ENCODE measurements around the gene CAMKV. TPM values are rescaled to one million over a fixed set of nuclear protein-coding genes. Genes with fewer than 3 reads are reported as not detected.
A peak's percentile ranks its signal among the peaks of the same experiment; 100 is the strongest.

The CAMKV gene
- total RNA-seq, 2 donors from 2014 or later, result not detected

DNA sequence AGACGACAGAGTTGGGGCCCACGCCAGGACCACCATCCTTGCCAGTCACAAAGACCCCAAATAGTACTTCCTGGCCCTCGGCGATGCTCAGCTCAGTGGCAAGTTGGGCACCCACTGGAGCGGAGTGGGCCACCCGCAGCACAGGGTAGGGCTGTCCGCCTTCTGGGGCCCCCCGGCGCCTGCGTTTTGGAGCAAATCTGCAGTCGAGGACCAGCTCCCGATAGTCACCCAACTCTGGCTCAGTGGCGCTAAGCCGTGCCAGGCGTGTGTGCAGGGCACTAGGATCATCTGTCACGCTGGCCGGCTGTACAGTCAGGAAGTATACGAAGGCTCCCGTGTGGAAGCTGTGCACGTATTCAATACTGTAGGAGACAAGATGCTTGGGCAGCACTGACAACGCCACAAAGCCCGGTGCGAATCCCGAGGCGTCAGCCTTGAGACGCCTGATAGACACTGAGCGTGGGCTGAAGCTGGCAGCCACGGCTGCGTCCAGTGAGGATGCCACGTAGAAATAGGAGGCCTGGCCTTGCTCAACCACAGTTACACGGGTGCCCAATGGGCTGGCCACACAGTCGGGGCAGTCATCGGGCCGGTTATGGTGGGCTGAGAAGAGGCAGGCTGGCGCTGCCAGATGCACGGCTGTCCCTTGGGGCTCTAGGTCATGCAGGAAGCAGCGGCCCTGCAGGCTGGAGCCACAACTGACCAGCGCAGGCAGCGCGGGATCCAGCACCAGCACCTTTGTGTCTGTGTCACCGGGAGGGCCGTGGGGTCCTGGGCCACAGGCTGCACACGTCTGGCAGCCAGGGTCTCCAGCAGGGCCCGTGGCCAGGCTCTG, 33.0 kb upstream of the CAMKV start:
- Mint-ChIP-seq H3K4me1 (ENCODE audit: low read depth in 2 of 2) (peaks cover 6 to 13% of the 10 kb centered on the region in 2 donors), H3K36me3 (no peaks in the 10 kb centered on the region), H3K27ac (no peak overlapping the region), H3K9me3 (no peaks in the 10 kb centered on the region), H3K27me3 (no peaks in the 10 kb centered on the region), H3K4me3 (peak overlapping the region; percentile 51)
- ATAC-seq (no peak), DNase-seq (ENCODE audit: low spot score) (no peak)

DNA sequence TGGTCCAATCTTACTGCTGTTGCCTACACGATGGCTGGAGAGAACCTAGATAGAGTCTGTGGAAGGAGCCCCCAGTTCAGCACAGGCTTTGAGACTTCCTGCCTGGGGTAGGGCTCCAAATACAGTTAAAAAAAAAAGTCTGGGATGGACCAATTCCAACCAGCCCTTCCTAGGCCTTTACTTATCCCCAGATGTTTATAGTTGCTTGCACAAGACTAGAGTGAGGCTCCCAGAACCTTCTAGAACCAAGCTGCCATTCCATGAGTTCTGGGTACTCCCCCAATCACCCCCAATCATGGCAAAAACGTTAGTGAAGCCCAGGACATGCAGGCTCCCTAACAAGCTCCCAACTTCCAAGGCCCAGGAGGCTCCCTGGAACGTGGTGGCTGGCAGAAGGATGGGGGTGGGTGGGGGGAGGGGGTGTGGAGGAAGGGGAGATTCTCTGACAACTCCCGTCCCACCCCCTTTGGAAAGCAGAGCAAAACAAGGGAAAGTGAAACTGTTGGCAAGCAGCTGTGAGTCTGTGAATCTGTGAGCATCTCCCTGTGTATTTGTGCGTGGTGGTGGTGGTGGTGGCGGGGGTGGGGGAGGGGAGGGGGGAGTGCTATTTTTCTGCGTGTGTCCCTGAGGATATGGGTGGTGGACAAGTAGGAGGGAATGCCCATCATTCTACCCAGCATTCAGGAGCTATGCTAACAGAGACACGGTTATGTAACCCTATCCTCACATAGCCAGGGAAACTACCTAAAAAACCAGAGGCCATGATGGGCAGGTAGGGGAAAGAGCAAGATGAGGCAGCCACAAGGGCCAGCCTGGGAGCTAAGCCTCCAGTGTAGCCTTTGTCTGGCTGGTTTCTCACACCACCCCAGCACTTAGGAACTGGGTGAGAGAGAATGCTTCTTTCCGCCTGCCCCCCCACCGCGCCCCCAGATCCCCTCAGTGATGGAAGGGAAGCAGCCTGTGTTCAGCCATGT, 31.9 kb upstream of the CAMKV start:
- Mint-ChIP-seq H3K4me1 (ENCODE audit: low read depth in 2 of 2) (peaks cover 6 to 9% of the 10 kb centered on the region in 2 donors), H3K4me3 (no peak overlapping the region), H3K27me3 (no peaks in the 10 kb centered on the region), H3K9me3 (no peaks in the 10 kb centered on the region), H3K27ac (no peak overlapping the region), H3K36me3 (no peaks in the 10 kb centered on the region)
- ATAC-seq, result no peak
- DNase-seq (ENCODE audit: low spot score), result no peak

- H3K27me3 Mint-ChIP-seq, result no peaks in the 10 kb centered on the region
- H3K27ac Mint-ChIP-seq, result no peak overlapping the region
- H3K4me3 Mint-ChIP-seq, result no peak overlapping the region
- DNase-seq (ENCODE audit: low spot score), result no peak
- no peaks in the 10 kb centered on the region for H3K9me3 Mint-ChIP-seq
- H3K4me1 Mint-ChIP-seq (ENCODE audit: low read depth in 2 of 2), result peaks cover under 1 to 4% of the 10 kb centered on the region in 2 donors
- no peaks in the 10 kb centered on the region for H3K36me3 Mint-ChIP-seq
- no peak for ATAC-seq
Measured at GRCh38 chr3:49900491-49901153, 30.9 kb upstream of the CAMKV start.

DNA sequence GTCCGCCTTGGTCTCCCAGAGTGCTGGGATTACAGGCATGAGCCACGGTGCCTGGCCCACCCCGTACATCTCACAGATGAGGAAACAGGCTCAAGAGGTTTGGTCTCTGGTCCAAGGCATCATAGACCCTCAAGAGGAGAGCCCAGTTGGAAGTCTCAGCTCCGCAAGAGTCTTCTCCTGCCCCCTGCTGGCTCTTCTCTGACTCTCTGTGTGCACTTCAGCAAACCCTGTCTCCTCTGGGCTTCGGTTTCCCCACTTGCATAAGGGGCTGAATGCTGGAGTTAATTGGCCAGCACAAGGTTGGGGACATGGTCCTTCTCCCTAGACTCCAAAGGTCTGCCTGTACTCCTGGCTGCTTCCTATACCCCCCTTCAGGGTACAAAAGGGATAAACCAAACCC, 30.1 kb upstream of the CAMKV start:
- H3K27me3 Mint-ChIP-seq, result no peaks in the 10 kb centered on the region
- H3K27ac Mint-ChIP-seq, result no peak overlapping the region
- DNase-seq (ENCODE audit: low spot score) (no peak), ATAC-seq (no peak)
- no peak overlapping the region for H3K4me3 Mint-ChIP-seq
- no peaks in the 10 kb centered on the region for H3K36me3 Mint-ChIP-seq
- no peaks in the 10 kb centered on the region for H3K9me3 Mint-ChIP-seq
- peaks cover 0 to 4% of the 10 kb centered on the region in 2 donors for H3K4me1 Mint-ChIP-seq (ENCODE audit: low read depth in 2 of 2)

GRCh38 chr3:49898991-49899390, 29.3 kb upstream of the CAMKV start:
- no peaks in the 10 kb centered on the region for H3K9me3 Mint-ChIP-seq
- H3K4me3 Mint-ChIP-seq, result no peak overlapping the region
- H3K4me1 Mint-ChIP-seq (ENCODE audit: low read depth in 2 of 2), result peaks cover 0 to 2% of the 10 kb centered on the region in 2 donors
- no peaks in the 10 kb centered on the region for H3K36me3 Mint-ChIP-seq
- H3K27ac Mint-ChIP-seq, result no peak overlapping the region
- DNase-seq (ENCODE audit: low spot score) (no peak), ATAC-seq (no peak)
- no peaks in the 10 kb centered on the region for H3K27me3 Mint-ChIP-seq

GRCh38 chr3:49896345-49896744, 26.6 kb upstream of the CAMKV start:
- no peak for DNase-seq (ENCODE audit: low spot score)
- no peak for ATAC-seq
- no peaks in the 10 kb centered on the region for H3K36me3 Mint-ChIP-seq
- no peak overlapping the region for H3K4me3 Mint-ChIP-seq
- no peaks in the 10 kb centered on the region for H3K27me3 Mint-ChIP-seq
- no peak overlapping the region for H3K27ac Mint-ChIP-seq
- no peaks in the 10 kb centered on the region for H3K9me3 Mint-ChIP-seq
- no peaks in the 10 kb centered on the region for H3K4me1 Mint-ChIP-seq (ENCODE audit: low read depth in 2 of 2)

GRCh38 chr3:49895791-49896190, 26.1 kb upstream of the CAMKV start:
- ATAC-seq, result no peak
- no peak overlapping the region for H3K4me3 Mint-ChIP-seq
- H3K4me1 Mint-ChIP-seq (ENCODE audit: low read depth in 2 of 2), result no peaks in the 10 kb centered on the region
- no peaks in the 10 kb centered on the region for H3K27me3 Mint-ChIP-seq
- no peaks in the 10 kb centered on the region for H3K36me3 Mint-ChIP-seq
- no peak for DNase-seq (ENCODE audit: low spot score)
- H3K27ac Mint-ChIP-seq, result no peak overlapping the region
- no peaks in the 10 kb centered on the region for H3K9me3 Mint-ChIP-seq

- no peak overlapping the region for H3K4me3 Mint-ChIP-seq
- no peaks in the 10 kb centered on the region for H3K4me1 Mint-ChIP-seq (ENCODE audit: low read depth in 2 of 2)
- no peaks in the 10 kb centered on the region for H3K9me3 Mint-ChIP-seq
- DNase-seq (ENCODE audit: low spot score) (no peak), ATAC-seq (no peak)
- H3K27me3 Mint-ChIP-seq, result no peaks in the 10 kb centered on the region
- H3K36me3 Mint-ChIP-seq, result no peaks in the 10 kb centered on the region
- no peak overlapping the region for H3K27ac Mint-ChIP-seq
Measured at GRCh38 chr3:49889296-49889695, 19.6 kb upstream of the CAMKV start.

DNA sequence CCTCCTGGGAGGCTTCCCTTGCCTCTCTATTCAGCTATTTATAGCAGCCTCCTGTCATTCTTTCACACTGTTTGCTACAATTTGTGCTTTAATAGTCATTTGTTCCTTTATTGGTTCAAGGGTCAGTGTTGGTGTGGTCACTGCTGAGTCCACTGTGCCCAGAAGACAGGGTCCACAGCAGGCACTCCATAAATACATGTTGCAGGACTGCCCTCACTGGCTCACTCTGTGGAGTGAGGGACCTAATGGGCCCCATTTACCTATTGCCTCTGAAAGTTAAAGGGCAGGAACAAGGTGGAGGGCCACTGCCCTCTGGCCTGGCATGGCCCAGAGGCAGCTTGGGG, 17.2 kb upstream of the CAMKV start:
- Mint-ChIP-seq H3K27ac (no peak overlapping the region), H3K27me3 (no peaks in the 10 kb centered on the region), H3K9me3 (no peaks in the 10 kb centered on the region), H3K36me3 (no peaks in the 10 kb centered on the region), H3K4me3 (no peak overlapping the region), H3K4me1 (ENCODE audit: low read depth in 2 of 2) (no peaks in the 10 kb centered on the region)
- DNase-seq (ENCODE audit: low spot score), result no peak
- ATAC-seq, result no peak

GRCh38 chr3:49883998-49884397, 14.3 kb upstream of the CAMKV start:
- ATAC-seq (no peak), DNase-seq (ENCODE audit: low spot score) (no peak)
- Mint-ChIP-seq H3K4me1 (ENCODE audit: low read depth in 2 of 2) (no peaks in the 10 kb centered on the region), H3K9me3 (no peaks in the 10 kb centered on the region), H3K27me3 (no peaks in the 10 kb centered on the region), H3K36me3 (no peaks in the 10 kb centered on the region), H3K4me3 (no peak overlapping the region), H3K27ac (no peak overlapping the region)

DNA sequence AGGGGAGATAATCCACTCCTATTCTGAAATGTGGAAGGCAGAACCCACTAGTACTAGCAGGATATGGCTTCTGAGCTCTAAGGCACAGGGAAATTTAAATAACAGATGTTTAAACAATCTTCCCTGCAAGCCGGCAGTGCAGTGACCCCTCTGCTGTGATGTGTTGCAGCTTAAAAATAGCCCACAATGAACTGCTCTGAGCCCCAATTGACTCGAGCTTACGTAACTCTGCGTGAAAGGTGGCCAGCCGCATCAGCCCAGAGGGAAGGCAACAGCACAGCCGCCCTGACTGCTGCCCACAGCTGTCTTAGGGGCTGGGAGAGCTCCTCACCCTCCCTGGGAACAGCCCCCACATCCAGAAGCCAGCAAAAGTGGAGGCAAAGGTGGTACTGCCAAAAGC, 12.5 kb upstream of the CAMKV start:
- Mint-ChIP-seq H3K4me3 (no peak overlapping the region), H3K27me3 (no peaks in the 10 kb centered on the region), H3K9me3 (no peaks in the 10 kb centered on the region), H3K36me3 (no peaks in the 10 kb centered on the region), H3K4me1 (ENCODE audit: low read depth in 2 of 2) (no peaks in the 10 kb centered on the region), H3K27ac (no peak overlapping the region)
- no peak for DNase-seq (ENCODE audit: low spot score)
- ATAC-seq, result no peak

DNA sequence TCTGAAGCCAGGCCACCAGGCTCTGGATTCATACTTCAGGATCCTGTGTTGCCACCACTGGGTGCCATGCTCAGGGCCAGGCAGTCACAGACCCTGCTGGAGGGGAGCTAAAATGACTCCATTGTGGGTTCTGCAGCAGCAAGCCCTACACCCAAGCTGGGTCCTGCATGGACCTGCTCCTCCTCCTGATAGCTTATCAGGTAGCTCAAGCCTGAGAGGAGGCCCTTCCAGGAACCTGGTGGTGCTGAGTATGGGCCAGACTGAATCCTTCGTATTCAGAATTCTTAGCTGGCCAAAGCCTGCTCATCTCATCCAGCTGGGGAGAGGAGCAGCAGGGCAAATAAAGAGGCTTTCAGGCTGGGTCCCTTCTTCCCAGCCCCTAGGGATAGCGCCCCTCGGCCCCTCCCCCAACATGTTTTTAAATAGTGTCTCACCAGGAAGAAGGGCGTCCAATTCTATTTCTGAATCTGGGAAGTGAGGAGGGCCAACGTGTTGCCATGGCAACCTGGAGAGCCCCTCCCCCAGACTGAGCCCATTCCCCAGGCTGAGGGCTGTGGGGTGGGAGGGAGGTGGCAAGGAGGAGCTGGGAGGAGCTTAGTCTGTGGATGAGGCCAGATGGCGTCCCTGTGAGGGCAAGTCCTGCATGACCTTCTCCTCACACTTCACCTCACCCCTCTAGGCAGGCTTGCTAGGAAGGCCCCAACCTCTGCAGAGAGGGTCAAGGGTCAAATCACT, 11.0 kb upstream of the CAMKV start:
- H3K36me3 Mint-ChIP-seq, result no peaks in the 10 kb centered on the region
- no peak overlapping the region for H3K27ac Mint-ChIP-seq
- no peaks in the 10 kb centered on the region for H3K27me3 Mint-ChIP-seq
- no peak overlapping the region for H3K4me3 Mint-ChIP-seq
- H3K9me3 Mint-ChIP-seq, result no peaks in the 10 kb centered on the region
- no peak for DNase-seq (ENCODE audit: low spot score)
- no peak for ATAC-seq
- H3K4me1 Mint-ChIP-seq (ENCODE audit: low read depth in 2 of 2), result no peaks in the 10 kb centered on the region

DNA sequence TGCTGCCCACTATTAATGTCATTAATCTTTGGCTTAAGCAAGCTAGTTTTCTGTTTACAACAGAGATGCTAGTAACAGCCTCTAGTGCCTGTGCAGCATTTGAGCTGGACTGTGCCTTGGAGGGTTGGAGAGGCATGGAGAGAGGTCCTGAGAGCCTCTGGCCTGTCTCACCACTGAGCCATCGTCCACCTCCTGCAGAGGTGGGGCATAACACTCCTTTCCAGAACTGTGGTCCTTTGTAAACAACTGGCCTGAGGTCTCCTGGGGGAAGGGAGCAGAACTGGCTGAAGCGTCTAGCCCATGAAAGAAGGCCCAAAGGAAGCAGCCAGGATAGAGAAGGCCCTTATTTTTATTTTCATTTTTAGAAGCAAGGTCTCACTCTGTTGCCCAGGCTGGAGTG, 10.0 kb upstream of the CAMKV start:
- Mint-ChIP-seq H3K27me3 (no peaks in the 10 kb centered on the region), H3K4me3 (no peak overlapping the region), H3K27ac (no peak overlapping the region), H3K4me1 (ENCODE audit: low read depth in 2 of 2) (no peaks in the 10 kb centered on the region), H3K36me3 (no peaks in the 10 kb centered on the region), H3K9me3 (no peaks in the 10 kb centered on the region)
- DNase-seq (ENCODE audit: low spot score) (no peak), ATAC-seq (no peak)

All from natural killer cell treated with Interleukin-12 subunit alpha and Interleukin-12 subunit beta and Interleukin-15 and Interleukin-18, amount 100 ng/mL, for 72 hours (primary cell).